CD4-positive, alpha-beta T cell treated with Interleukin-1 beta for 1 hour (primary cell): ENCODE results near the gene FIG4.
"Not testable (repeated sequence)": the region's sequence is repeated elsewhere in the genome, so short reads cannot be mapped to it uniquely, and the experiment has no call there.

Experiments
- DNase-seq, 2 donors: peaks; one replicate each; pipeline ENCODE4 v3.0.0-alpha.2; 2020 to 2022

The FIG4 gene

GRCh38 chr6:109861946-109862345 lies 170.8 kb downstream of the FIG4 start:
- no peak for DNase-seq

- no peak for DNase-seq
Observed at GRCh38 chr6:109864050-109864449, 173.0 kb downstream of the FIG4 start.

GRCh38 chr6:109865968-109866367 lies 174.9 kb downstream of the FIG4 start:
- DNase-seq = no peak

- no peak for DNase-seq
Observed at GRCh38 chr6:109867009-109867969, 176.2 kb downstream of the FIG4 start.

DNA sequence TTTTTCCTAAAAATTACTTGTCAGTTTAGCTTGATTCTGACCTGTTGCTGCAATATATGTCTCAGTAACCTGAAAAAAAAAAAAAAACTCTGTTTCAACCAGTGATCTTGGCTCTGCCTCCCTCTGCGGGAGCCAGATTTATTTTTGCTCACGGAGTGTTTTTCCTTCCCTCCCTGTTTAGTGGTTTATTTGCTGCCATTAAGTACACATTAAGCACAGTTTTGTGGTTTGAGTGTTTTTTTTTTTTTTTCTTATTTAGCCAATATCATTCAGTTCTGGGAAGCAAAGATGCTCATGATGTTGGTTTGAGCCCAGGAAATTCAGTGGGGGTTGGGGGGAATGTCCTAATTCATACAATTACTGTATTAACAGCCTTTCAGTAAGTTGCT lies 176.9 kb downstream of the FIG4 start:
- no peak for DNase-seq

- not testable (repeated sequence) for DNase-seq
Observed at GRCh38 chr6:109869398-109870088, 178.4 kb downstream of the FIG4 start.

DNA sequence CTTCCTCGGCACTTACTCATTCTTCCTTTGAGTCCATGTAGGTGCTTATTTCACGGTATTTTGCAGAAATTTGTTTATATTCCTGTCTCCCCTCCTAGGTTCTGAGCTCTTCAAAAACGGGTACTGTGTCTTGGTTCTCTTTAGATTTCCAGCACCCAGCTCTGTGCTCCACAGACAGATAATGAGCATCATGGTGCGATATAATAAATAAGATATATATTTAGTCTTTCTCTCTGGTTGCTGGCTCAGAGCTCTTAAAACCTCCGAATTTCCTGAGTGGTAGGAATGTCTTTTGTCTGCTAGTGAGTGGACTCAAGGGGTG lies 179.0 kb downstream of the FIG4 start:
- DNase-seq = no peak

- DNase-seq = no peak
Observed at GRCh38 chr6:109872549-109872948, 181.5 kb downstream of the FIG4 start.

DNA sequence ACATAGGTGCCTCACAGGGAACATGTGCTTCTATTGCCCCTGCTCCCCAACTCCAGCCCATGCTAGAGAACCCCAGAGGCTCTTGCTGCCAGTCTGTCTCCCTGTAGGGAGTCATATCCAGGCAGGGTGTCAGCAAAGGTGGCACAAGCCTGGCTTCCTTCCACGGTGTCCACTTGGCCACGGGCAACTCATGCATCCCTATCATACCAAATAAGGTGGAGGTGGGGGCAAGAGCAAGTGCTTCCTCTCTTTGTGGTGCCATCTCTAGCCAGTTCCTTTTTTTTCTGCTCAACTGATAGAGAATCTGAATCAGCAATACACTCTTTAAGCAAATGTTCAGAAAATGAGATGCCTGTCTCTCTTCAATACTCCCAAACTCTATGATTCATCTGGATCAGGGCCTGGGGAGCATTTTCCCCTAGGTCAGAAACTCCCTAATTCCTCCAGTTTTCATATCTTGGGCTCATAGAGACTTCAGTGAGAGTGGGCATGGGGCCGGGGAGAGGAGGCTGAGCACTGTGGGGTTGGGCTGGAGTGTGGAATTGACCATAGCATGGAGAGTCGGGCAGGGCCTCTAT lies 182.0 kb downstream of the FIG4 start:
- DNase-seq = no peak

DNA sequence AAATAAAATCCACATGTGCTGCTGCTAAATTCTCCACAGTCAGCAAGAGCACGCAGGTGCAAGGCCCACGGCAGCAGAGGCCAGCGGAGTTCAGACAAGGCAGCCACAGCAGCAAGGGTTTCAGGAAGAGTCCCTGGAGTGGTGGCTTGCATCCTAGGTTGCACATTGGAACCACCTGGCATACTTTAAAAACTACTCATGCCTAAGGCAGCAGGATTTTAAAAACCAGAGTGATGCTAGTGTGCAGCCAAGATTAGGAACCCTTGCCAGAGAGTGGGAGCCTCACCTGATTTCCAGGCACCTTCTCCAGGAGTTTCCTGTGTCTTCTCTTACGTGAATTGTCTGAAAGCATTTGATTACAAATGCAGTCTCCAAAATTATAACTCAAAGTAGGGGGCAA lies 183.0 kb downstream of the FIG4 start:
- no peak for DNase-seq

DNA sequence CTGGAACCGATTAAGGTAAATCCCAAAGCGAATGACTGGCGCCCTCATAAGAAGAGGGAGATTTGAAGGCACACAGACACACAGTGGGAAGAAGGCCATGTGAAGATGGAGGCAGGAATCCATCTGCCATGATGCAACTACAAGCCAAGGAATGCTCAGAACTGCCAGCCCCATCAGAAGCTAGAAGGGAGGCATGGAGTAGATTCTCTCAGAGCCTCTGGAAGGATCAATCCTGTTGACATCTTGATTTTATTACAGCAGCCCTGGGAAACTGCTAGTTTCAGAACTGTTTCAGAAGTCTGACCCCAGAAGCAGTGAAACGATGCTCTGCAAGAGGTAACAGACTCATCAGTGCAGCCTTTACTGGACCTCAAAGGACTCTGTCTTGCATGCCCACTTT lies 183.5 kb downstream of the FIG4 start:
- no peak for DNase-seq
